ENCODE measurements around the gene KRTCAP3. TPM values are rescaled to one million over a fixed set of nuclear protein-coding genes. Genes with fewer than 3 reads are reported as not detected.

KRTCAP3 gene
- total RNA-seq, 2 experiments from 2014 or later = 1.9 to 6.9 TPM

GRCh38 chr2:27493948-27494283, 51.7 kb downstream of the KRTCAP3 start:
- BruUV-seq (replicated peaks) = no TSS peak
- H3K79me2 ChIP-seq (ENCODE audit: insufficient read depth, low read depth, low read length) = no peaks in the 10 kb centered on the region
- H3K4me3 ChIP-seq (ENCODE audit: low read depth, low read length, poor library complexity, severe bottlenecking) = no peak overlapping the region
- H3K9me2 ChIP-seq (ENCODE audit: insufficient read depth, low read length) = no peaks in the 10 kb centered on the region
- ChIA-PET POLR2A (no interaction called here), CTCF (ENCODE audit: unreplicated experiment) (no interaction called here)
- H3K4me1 ChIP-seq (ENCODE audit: insufficient read depth, low read length, poor library complexity, severe bottlenecking) = peaks cover 7% of the 10 kb centered on the region
- no peaks in the 10 kb centered on the region for H4K20me1 ChIP-seq (ENCODE audit: insufficient read depth, low read length)
- H3K27ac ChIP-seq (ENCODE audit: low read depth, low read length, poor library complexity, severe bottlenecking) = no peak overlapping the region
- no peaks in the 10 kb centered on the region for H3K9me3 ChIP-seq (ENCODE audit: low read length)
- DNase-seq (ENCODE audit: low spot score) = no peak
- TF ChIP-seq EZH2phosphoT487 (IDR thresholded peaks at IDR 0.05; ENCODE audit: borderline replicate concordance, low read depth, low read length) = no peak
- TF ChIP-seq CTCF (conservative IDR thresholded peaks at IDR 0.05; ENCODE audit: low read length) = no peak
- H2AFZ ChIP-seq (ENCODE audit: low read length) = no peak overlapping the region
- no peaks in the 10 kb centered on the region for H3K36me3 ChIP-seq (ENCODE audit: insufficient read depth, low read length)
- intact Hi-C loops (cut with micrococcal nuclease; ENCODE audit: unreplicated experiment) = no loop called here
- H3K4me2 ChIP-seq (ENCODE audit: low read length) = no peak overlapping the region

Small RNA genes within 50 kb of the gene (small RNA-seq; reads per million reads assigned to genes)
- not detected for gene RNU6-986P

Other genes starting within 250 kb of the KRTCAP3 start
- 75.4 and 93.3 TPM in 2 replicates for gene ATRAID, start 230.3 kb upstream of the KRTCAP3 start, total RNA-seq (2014; rRNA removed; shearing (Covaris generic))
- gene ATRAID, start 230.3 kb upstream of the KRTCAP3 start, total RNA-seq (2022) = 92.7 and 92.8 TPM in 2 replicates
- gene SLC5A6, start 230.1 kb upstream of the KRTCAP3 start, total RNA-seq (2014; rRNA removed; shearing (Covaris generic)) = 50.1 and 55.5 TPM in 2 replicates
- 47.9 and 60.1 TPM in 2 replicates for gene SLC5A6, start 230.1 kb upstream of the KRTCAP3 start, total RNA-seq (2022)
- gene CAD, start 225.0 kb upstream of the KRTCAP3 start, total RNA-seq (2014; rRNA removed; shearing (Covaris generic)) = 118 and 132 TPM in 2 replicates
- gene CAD, start 225.0 kb upstream of the KRTCAP3 start, total RNA-seq (2022) = 166 and 173 TPM in 2 replicates
- 14.0 and 23.3 TPM in 2 replicates for gene SLC30A3, start 179.3 kb upstream of the KRTCAP3 start, total RNA-seq (2014; rRNA removed; shearing (Covaris generic))
- 61.0 and 71.6 TPM in 2 replicates for gene SLC30A3, start 179.3 kb upstream of the KRTCAP3 start, total RNA-seq (2022)
- gene DNAJC5G, start 166.9 kb upstream of the KRTCAP3 start, total RNA-seq (2014; rRNA removed; shearing (Covaris generic)) = 2.7 and 4.7 TPM in 2 replicates
- 18.1 and 18.2 TPM in 2 replicates for gene DNAJC5G, start 166.9 kb upstream of the KRTCAP3 start, total RNA-seq (2022)
- 2.1 and 6.4 TPM in 2 replicates for gene TRIM54, start 160.0 kb upstream of the KRTCAP3 start, total RNA-seq (2014; rRNA removed; shearing (Covaris generic))
- gene TRIM54, start 160.0 kb upstream of the KRTCAP3 start, total RNA-seq (2022) = 13.6 and 18.8 TPM in 2 replicates
- 5.9 and 6.4 TPM in 2 replicates for gene UCN, start 133.9 kb upstream of the KRTCAP3 start, total RNA-seq (2014; rRNA removed; shearing (Covaris generic))
- 7.2 and 8.5 TPM in 2 replicates for gene UCN, start 133.9 kb upstream of the KRTCAP3 start, total RNA-seq (2022)
- 54.1 and 63.9 TPM in 2 replicates for gene MPV17, start 119.3 kb upstream of the KRTCAP3 start, total RNA-seq (2014; rRNA removed; shearing (Covaris generic))
- gene MPV17, start 119.3 kb upstream of the KRTCAP3 start, total RNA-seq (2022) = 98.0 and 109 TPM in 2 replicates
- gene GTF3C2, start 85.6 kb upstream of the KRTCAP3 start, total RNA-seq (2014; rRNA removed; shearing (Covaris generic)) = 54.2 and 56.9 TPM in 2 replicates
- gene GTF3C2, start 85.6 kb upstream of the KRTCAP3 start, total RNA-seq (2022) = 70.3 and 77.7 TPM in 2 replicates
- 23.9 and 27.0 TPM in 2 replicates for gene EIF2B4, start 72.0 kb upstream of the KRTCAP3 start, total RNA-seq (2014; rRNA removed; shearing (Covaris generic))
- 32.9 and 33.1 TPM in 2 replicates for gene EIF2B4, start 72.0 kb upstream of the KRTCAP3 start, total RNA-seq (2022)
- 63.1 and 66.0 TPM in 2 replicates for gene SNX17, start 71.8 kb upstream of the KRTCAP3 start, total RNA-seq (2014; rRNA removed; shearing (Covaris generic))
- gene SNX17, start 71.8 kb upstream of the KRTCAP3 start, total RNA-seq (2022) = 86.8 and 97.4 TPM in 2 replicates
- gene ZNF513, start 61.6 kb upstream of the KRTCAP3 start, total RNA-seq (2014; rRNA removed; shearing (Covaris generic)) = 9.0 and 10.0 TPM in 2 replicates
- gene ZNF513, start 61.6 kb upstream of the KRTCAP3 start, total RNA-seq (2022) = 9.7 and 10.9 TPM in 2 replicates
- 101 and 113 TPM in 2 replicates for gene PPM1G, start 32.8 kb upstream of the KRTCAP3 start, total RNA-seq (2014; rRNA removed; shearing (Covaris generic))
- 138 and 147 TPM in 2 replicates for gene PPM1G, start 32.8 kb upstream of the KRTCAP3 start, total RNA-seq (2022)
- gene NRBP1, start 13.8 kb upstream of the KRTCAP3 start, total RNA-seq (2014; rRNA removed; shearing (Covaris generic)) = 27.9 and 28.5 TPM in 2 replicates
- 46.0 and 48.5 TPM in 2 replicates for gene NRBP1, start 13.8 kb upstream of the KRTCAP3 start, total RNA-seq (2022)
- 20.4 and 26.8 TPM in 2 replicates for gene IFT172, start 47.4 kb downstream of the KRTCAP3 start, total RNA-seq (2014; rRNA removed; shearing (Covaris generic))
- 13.7 and 13.9 TPM in 2 replicates for gene IFT172, start 47.4 kb downstream of the KRTCAP3 start, total RNA-seq (2022)
- not detected in 2 replicates for gene FNDC4, start 52.8 kb downstream of the KRTCAP3 start, total RNA-seq (2014; rRNA removed; shearing (Covaris generic))
- gene FNDC4, start 52.8 kb downstream of the KRTCAP3 start, total RNA-seq (2022) = not detected in 2 replicates
- gene GCKR, start 54.5 kb downstream of the KRTCAP3 start, total RNA-seq (2014; rRNA removed; shearing (Covaris generic)) = not detected in 2 replicates
- not detected in 2 replicates for gene GCKR, start 54.5 kb downstream of the KRTCAP3 start, total RNA-seq (2022)
- 40.7 and 54.0 TPM in 2 replicates for gene ZNF512, start 140.7 kb downstream of the KRTCAP3 start, total RNA-seq (2014; rRNA removed; shearing (Covaris generic))
- gene ZNF512, start 140.7 kb downstream of the KRTCAP3 start, total RNA-seq (2022) = 51.1 and 57.8 TPM in 2 replicates
- 5.1 and 9.2 TPM in 2 replicates for gene CCDC121, start 186.6 kb downstream of the KRTCAP3 start, total RNA-seq (2014; rRNA removed; shearing (Covaris generic))
- gene CCDC121, start 186.6 kb downstream of the KRTCAP3 start, total RNA-seq (2022) = 4.7 and 7.7 TPM in 2 replicates
- gene GPN1, start 186.7 kb downstream of the KRTCAP3 start, total RNA-seq (2014; rRNA removed; shearing (Covaris generic)) = 29.5 and 31.1 TPM in 2 replicates
- 36.6 and 42.2 TPM in 2 replicates for gene GPN1, start 186.7 kb downstream of the KRTCAP3 start, total RNA-seq (2022)
- gene SUPT7L, start 221.2 kb downstream of the KRTCAP3 start, total RNA-seq (2014; rRNA removed; shearing (Covaris generic)) = 32.3 and 33.6 TPM in 2 replicates
- gene SUPT7L, start 221.2 kb downstream of the KRTCAP3 start, total RNA-seq (2022) = 33.0 and 35.8 TPM in 2 replicates
- gene SLC4A1AP, start 221.5 kb downstream of the KRTCAP3 start, total RNA-seq (2014; rRNA removed; shearing (Covaris generic)) = 26.2 and 36.7 TPM in 2 replicates
- gene SLC4A1AP, start 221.5 kb downstream of the KRTCAP3 start, total RNA-seq (2022) = 26.7 and 27.9 TPM in 2 replicates

Data from OCI-LY7 (cell line).